ENCODE data around the gene EZR. TPM values are rescaled to one million over a fixed set of nuclear protein-coding genes. Genes with fewer than 3 reads are reported as not detected.

The EZR gene
- total and polyA plus RNA-seq, 7 donors: 19.1 to 61.7 (median 30.9) TPM

- Histone ChIP-seq H3K4me1 (no peaks in the 10 kb centered on the region), H3K36me3 (ENCODE audit: insufficient read depth in 1 of 2, low read depth in 1 of 2) (peaks cover 3 to 93% of the 10 kb centered on the region in 2 donors), H3K27me3 (ENCODE audit: insufficient read depth in 3 of 3, low read length in 2 of 3) (no peaks in the 10 kb centered on the region), H3K4me3 (no peak overlapping the region), H3K27ac (no peak overlapping the region), H3K9me3 (no peaks in the 10 kb centered on the region)
- intact Hi-C loops (cut with DNase I): no loop called here
- TF ChIP-seq, protein P1, sequence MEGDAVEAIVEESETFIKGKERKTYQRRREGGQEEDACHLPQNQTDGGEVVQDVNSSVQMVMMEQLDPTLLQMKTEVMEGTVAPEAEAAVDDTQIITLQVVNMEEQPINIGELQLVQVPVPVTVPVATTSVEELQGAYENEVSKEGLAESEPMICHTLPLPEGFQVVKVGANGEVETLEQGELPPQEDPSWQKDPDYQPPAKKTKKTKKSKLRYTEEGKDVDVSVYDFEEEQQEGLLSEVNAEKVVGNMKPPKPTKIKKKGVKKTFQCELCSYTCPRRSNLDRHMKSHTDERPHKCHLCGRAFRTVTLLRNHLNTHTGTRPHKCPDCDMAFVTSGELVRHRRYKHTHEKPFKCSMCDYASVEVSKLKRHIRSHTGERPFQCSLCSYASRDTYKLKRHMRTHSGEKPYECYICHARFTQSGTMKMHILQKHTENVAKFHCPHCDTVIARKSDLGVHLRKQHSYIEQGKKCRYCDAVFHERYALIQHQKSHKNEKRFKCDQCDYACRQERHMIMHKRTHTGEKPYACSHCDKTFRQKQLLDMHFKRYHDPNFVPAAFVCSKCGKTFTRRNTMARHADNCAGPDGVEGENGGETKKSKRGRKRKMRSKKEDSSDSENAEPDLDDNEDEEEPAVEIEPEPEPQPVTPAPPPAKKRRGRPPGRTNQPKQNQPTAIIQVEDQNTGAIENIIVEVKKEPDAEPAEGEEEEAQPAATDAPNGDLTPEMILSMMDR (IDR thresholded peaks at IDR 0.05): no peak
- WGBS, 3 donors: 87 to 90% (median 89%) methylated on average over 38 of the region's 38 CpGs
- DNase-seq (no peak), ATAC-seq (no peak)
Observed at GRCh38 chr6:158766621-158767455, 52.3 kb downstream of the EZR start.

DNA sequence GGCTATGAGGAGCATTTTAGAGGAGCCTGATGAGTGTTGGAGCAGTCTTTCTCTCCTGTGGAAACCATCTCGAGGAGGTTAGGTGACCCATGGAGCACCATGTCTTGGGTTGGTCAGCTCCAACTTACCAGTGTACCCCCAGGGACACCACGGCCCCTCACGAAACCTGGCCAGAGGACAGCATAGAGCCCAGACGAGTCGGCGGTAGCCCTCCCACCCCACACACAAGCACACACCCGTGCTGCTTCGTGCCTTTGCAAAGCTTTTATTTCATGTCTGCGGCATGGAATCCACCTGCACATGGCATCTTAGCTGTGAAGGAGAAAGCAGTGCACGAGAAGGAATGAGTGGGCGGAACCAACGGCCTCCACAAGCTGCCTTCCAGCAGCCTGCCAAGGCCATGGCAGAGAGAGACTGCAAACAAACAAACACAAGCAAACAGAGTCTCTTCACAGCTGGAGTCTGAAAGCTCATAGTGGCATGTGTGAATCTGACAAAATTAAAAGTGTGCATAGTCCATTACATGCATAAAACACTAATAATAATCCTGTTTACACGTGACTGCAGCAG lies 53.6 kb downstream of the EZR start:
- H3K4me3 ChIP-seq: no peak overlapping the region
- no peak for ATAC-seq
- no peaks in the 10 kb centered on the region for H3K9me3 ChIP-seq
- H3K27ac ChIP-seq: no peak overlapping the region
- TF ChIP-seq, protein P1 (IDR thresholded peaks at IDR 0.05): no peak
- no peak for DNase-seq
- WGBS, 3 donors: 79 to 83% (median 81%) methylated on average over 13 of the region's 13 CpGs
- H3K4me1 ChIP-seq: no peaks in the 10 kb centered on the region
- intact Hi-C loops (cut with DNase I): no loop called here
- no peaks in the 10 kb centered on the region for H3K27me3 ChIP-seq (ENCODE audit: insufficient read depth in 3 of 3, low read length in 2 of 3)
- peaks cover 3 to 91% of the 10 kb centered on the region in 2 donors for H3K36me3 ChIP-seq (ENCODE audit: insufficient read depth in 1 of 2, low read depth in 1 of 2)

- no peaks in the 10 kb centered on the region for H3K9me3 ChIP-seq
- H3K27ac ChIP-seq: no peak overlapping the region
- 93 to 98% (median 97%) methylated on average over 9 of the region's 9 CpGs for WGBS, 3 donors
- intact Hi-C loops (cut with DNase I): no loop called here
- H3K4me1 ChIP-seq: no peaks in the 10 kb centered on the region
- H3K27me3 ChIP-seq (ENCODE audit: insufficient read depth in 3 of 3, low read length in 2 of 3): no peaks in the 10 kb centered on the region
- H3K36me3 ChIP-seq (ENCODE audit: insufficient read depth in 1 of 2, low read depth in 1 of 2): peaks cover 3 to 86% of the 10 kb centered on the region in 2 donors
- ATAC-seq: no peak
- TF ChIP-seq, protein P1 (IDR thresholded peaks at IDR 0.05): no peak
- no peak for DNase-seq
- no peak overlapping the region for H3K4me3 ChIP-seq
Observed at GRCh38 chr6:158764926-158765325, 54.2 kb downstream of the EZR start.

- 87 to 93% (median 93%) methylated on average over 14 of the region's 14 CpGs for WGBS, 3 donors
- Histone ChIP-seq H3K9me3 (no peaks in the 10 kb centered on the region), H3K27me3 (ENCODE audit: insufficient read depth in 3 of 3, low read length in 2 of 3) (no peaks in the 10 kb centered on the region), H3K27ac (no peak overlapping the region), H3K4me3 (no peak overlapping the region), H3K36me3 (ENCODE audit: insufficient read depth in 1 of 2, low read depth in 1 of 2) (peaks cover 3 to 85% of the 10 kb centered on the region in 2 donors), H3K4me1 (no peaks in the 10 kb centered on the region)
- intact Hi-C loops (cut with DNase I): no loop called here
- DNase-seq: no peak
- no peak for ATAC-seq
- TF ChIP-seq, protein P1 (IDR thresholded peaks at IDR 0.05): no peak
Observed at GRCh38 chr6:158764183-158764849, 54.9 kb downstream of the EZR start.

Measured in psoas muscle (tissue), 8 donors.